Heart left ventricle (tissue), 16 donors: ENCODE measurements around the gene VPS26C. TPM values are rescaled to one million over a fixed set of nuclear protein-coding genes. Genes with fewer than 3 reads are reported as not detected.
A peak's percentile ranks its signal among the peaks of the same experiment; 100 is the strongest.

Source experiments
- ATAC-seq, 4 donors: fragments of 200-7000 bp; cut with Tn5 transposase; one replicate each; pipeline ENCODE4 v1.9.1; 2020 to 2022; ENCODE audit warnings: moderate library complexity in 4 of 4, mild to moderate bottlenecking in 3 of 4, moderate number of reproducible peaks in 1 of 4
- DNase-seq, 5 donors: peaks; one replicate each; pipeline ENCODE4 v3.0.0-alpha.2; 2020
- H3K27ac ChIP-seq, 12 donors: fragments of 200-600 bp; sonication (generic) in 4 of 12; one replicate each; pipeline versions ENCODE4 v1.5.0 to v1.8.0; 2016 to 2022; ENCODE audit warnings: mild to moderate bottlenecking in 2 of 12
- H3K27me3 ChIP-seq, 9 donors: fragments of 200-600 bp; sonication (generic) in 2 of 9; one replicate each; pipeline versions ENCODE4 v1.5.1 to v1.8.0; 2016 to 2022; ENCODE audit warnings: mild to moderate bottlenecking in 3 of 9
- H3K36me3 ChIP-seq, 9 donors: fragments of 200-600 bp; sonication (generic) in 2 of 9; one replicate each; pipeline versions ENCODE4 v1.5.0 to v1.8.0; 2018 to 2022; ENCODE audit warnings: mild to moderate bottlenecking in 2 of 9
- H3K4me1 ChIP-seq, 12 donors: fragments of 200-600 bp; sonication (generic) in 4 of 12; one replicate each; pipeline versions ENCODE4 v1.5.0 to v1.8.0; 2016 to 2022; ENCODE audit warnings: mild to moderate bottlenecking in 3 of 12
- H3K4me3 ChIP-seq, 12 donors: fragments of 200-600 bp; sonication (generic) in 4 of 12; one replicate each; pipeline versions ENCODE4 v1.5.0 to v1.8.0; 2017 to 2022; ENCODE audit warnings: mild to moderate bottlenecking in 9 of 12, moderate library complexity in 4 of 12
- H3K9me3 ChIP-seq, 12 donors: fragments of 200-600 bp; sonication (generic) in 4 of 12; one replicate each; pipeline versions ENCODE4 v1.5.0 to v1.8.0; 2016 to 2022; ENCODE audit warnings: mild to moderate bottlenecking in 1 of 12
- POLR2A ChIP-seq, 2 donors: fragments of 450-650 bp; IDR thresholded peaks; one replicate each; pipeline ENCODE4 v1.6.1; 2017; ENCODE audit warnings: antibody characterized with exemption in 2 of 2, mild to moderate bottlenecking in 2 of 2, moderate library complexity in 2 of 2
- WGBS, 4 donors: extraction: QIAGEN DNeasy Blood & Tissue Kit in 2 of 4; methylation state at CpG; one replicate each; pipeline versions ENCODE4 v1.1.5 to v1.1.7; 2013 to 2018; 5-methylcytosine and 5-hydroxymethylcytosine counted together
- intact Hi-C, 10 donors: fragments of 100-400 bp; cut with DNase I; formaldehyde crosslinking; loops; one replicate each; pipeline versions ENCODE4 v1.11.1 to v1.14.2; 2022
- polyA plus RNA-seq, 2 donors: library from polyadenylated mRNA; stranded (reverse); fragments of 200-250 nt; gene quantifications; one replicate each; pipeline ENCODE4 v1.2.3, GENCODE V29; 2013
- total RNA-seq, 9 donors: library from RNA; depleted of rRNA in 2 of 9; stranded (reverse); fragments of >200 nt in 2 of 9; fragmentation: NEBNext Ultra II Directional in 3 of 9; extraction: Animal tissue kit (Norgen Biotek cat#: 25700) in 3 of 9; gene quantifications; one replicate each; pipeline versions ENCODE4 v1.1.0 to v1.2.4, GENCODE V29; 2016 to 2023
- TF ChIP-seq, protein P1 (sequence below), 12 donors: fragments of 200-600 bp; sonication (generic) in 4 of 12; IDR thresholded peaks; one replicate each; pipeline versions ENCODE4 v1.5.0 to v1.8.0; 2018 to 2022; ENCODE audit warnings: antibody characterized with exemption in 12 of 12, mild to moderate bottlenecking in 5 of 12
- donor health status: ischemic (EF 13 %, LVEDD 7.1; RV severe dilation, severe dysfunction).
- donor health status: healthy with polysubstance abuse.
- donor health status: DM: no; HTN: yes; CAD: no.
- donor health status: DM: no; HTN: no; CAD: no.
- donor health status: ischemic (EF 25% LVEDD 6.9; RV normal size, moderate dysfunction).
- donor health status: ischemic (EF 25% LVEDD 5.7; RV mildly dilated, moderate dysfunction).
- donor health status: healthy.
- donor health status: DM: yes; HTN: yes; CAD: no.
- donor health status: ischemic (EF 35%, LVEDD 5.7; RV mildly dilated, moderate dysfunction).
- donor health status: nonischemic (EF 11% LVEDD 7.7; RV severe dilation, severe dysfunction).
- donor health status: DM: yes; HTN: yes; CAD: no.
- donor health status: PGD.
- donor health status: ischemic (EF 29% LVEDD 5.4; RV normal size, mild dysfunction).
- donor health status: nonischemic (EF 23%, LVEDD 6.1; RV moderate dilation, normal function).

VPS26C gene
- total and polyA plus RNA-seq, 11 donors: 18.1 to 88.6 (median 53.5) TPM

GRCh38 chr21:37233551-37234146 lies 33.5 kb downstream of the VPS26C start:
- H3K27ac ChIP-seq: no peak overlapping the region
- ATAC-seq: no peak

DNA sequence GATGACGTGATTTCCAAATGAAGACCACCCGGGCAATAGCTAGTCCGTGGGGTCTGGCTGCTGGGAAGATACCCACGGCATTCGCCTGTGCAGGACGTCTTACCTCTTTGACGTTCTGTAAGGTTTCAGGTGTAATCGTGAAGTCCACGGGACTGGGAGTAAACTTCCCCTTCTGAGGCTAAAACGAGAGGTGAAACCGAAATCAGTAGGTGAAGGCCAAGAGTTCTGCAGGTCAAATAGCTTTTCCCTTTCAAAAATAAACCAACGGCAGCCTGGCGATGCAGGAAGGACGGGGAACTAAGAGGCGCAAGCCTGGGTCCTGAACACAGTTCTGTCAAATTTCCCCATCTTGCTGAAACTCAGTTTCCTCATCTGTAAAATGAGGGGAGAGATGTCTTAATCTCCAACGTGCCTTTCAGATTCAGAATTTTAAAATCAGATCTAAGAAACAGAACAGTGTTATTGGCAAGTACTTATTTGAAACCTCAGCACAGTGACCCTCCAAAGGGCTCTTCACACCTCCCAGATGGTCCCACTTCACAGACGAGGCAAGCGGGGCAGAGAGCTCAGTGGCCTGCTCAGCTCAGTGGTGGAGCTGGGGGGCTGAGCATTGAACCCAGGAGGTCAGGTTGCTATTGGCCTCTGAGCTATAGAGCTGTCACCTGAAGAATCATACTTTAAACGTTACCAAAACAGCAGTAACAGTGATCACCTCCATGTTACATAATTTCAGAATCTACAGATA lies 34.7 kb downstream of the VPS26C start:
- Histone ChIP-seq H3K9me3 (no peaks in the 10 kb centered on the region), H3K27ac (no peak overlapping the region), H3K36me3 (peaks cover under 1 to 99% (median 92%) of the 10 kb centered on the region in 9 donors), H3K4me3 (no peak overlapping the region), H3K27me3 (no peaks in the 10 kb centered on the region), H3K4me1 (peaks cover 0 to 2% (median 0%) of the 10 kb centered on the region in 12 donors)
- no peak for DNase-seq
- 90 to 94% (median 92%) methylated on average over 19 of the region's 19 CpGs for WGBS, 4 donors
- intact Hi-C loops: no loop called here
- TF ChIP-seq POLR2A (IDR thresholded peaks at IDR 0.05): no peak
- TF ChIP-seq, protein P1, sequence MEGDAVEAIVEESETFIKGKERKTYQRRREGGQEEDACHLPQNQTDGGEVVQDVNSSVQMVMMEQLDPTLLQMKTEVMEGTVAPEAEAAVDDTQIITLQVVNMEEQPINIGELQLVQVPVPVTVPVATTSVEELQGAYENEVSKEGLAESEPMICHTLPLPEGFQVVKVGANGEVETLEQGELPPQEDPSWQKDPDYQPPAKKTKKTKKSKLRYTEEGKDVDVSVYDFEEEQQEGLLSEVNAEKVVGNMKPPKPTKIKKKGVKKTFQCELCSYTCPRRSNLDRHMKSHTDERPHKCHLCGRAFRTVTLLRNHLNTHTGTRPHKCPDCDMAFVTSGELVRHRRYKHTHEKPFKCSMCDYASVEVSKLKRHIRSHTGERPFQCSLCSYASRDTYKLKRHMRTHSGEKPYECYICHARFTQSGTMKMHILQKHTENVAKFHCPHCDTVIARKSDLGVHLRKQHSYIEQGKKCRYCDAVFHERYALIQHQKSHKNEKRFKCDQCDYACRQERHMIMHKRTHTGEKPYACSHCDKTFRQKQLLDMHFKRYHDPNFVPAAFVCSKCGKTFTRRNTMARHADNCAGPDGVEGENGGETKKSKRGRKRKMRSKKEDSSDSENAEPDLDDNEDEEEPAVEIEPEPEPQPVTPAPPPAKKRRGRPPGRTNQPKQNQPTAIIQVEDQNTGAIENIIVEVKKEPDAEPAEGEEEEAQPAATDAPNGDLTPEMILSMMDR (IDR thresholded peaks at IDR 0.05): no peak
- ATAC-seq: no peak

More at GRCh38 chr21:37233551-37234146, 33.5 kb downstream of the VPS26C start:
- H3K9me3 ChIP-seq: no peaks in the 10 kb centered on the region
- DNase-seq: no peak
- 93 to 98% (median 97%) methylated on average over 8 to 9 of the region's 9 CpGs for WGBS, 4 donors
- intact Hi-C loops: no loop called here
- no peak for TF ChIP-seq POLR2A (IDR thresholded peaks at IDR 0.05)
- TF ChIP-seq, protein P1 (IDR thresholded peaks at IDR 0.05): no peak
- H3K36me3 ChIP-seq: peaks cover 0 to 99% (median 91%) of the 10 kb centered on the region in 9 donors
- H3K4me3 ChIP-seq: no peak overlapping the region
- peaks cover 0 to 9% (median 0%) of the 10 kb centered on the region in 12 donors for H3K4me1 ChIP-seq
- H3K27me3 ChIP-seq: no peaks in the 10 kb centered on the region

- H3K36me3 ChIP-seq: peaks cover 2 to 99% (median 92%) of the 10 kb centered on the region in 9 donors
- H3K4me3 ChIP-seq: no peak overlapping the region
- TF ChIP-seq, protein P1 (IDR thresholded peaks at IDR 0.05): no peak
- no peak for TF ChIP-seq POLR2A (IDR thresholded peaks at IDR 0.05)
- peak in 1 of 4 donors; percentile 37 for ATAC-seq
- WGBS, 4 donors: 94 to 98% (median 96%) methylated on average over 16 of the region's 16 CpGs
- no peak overlapping the region for H3K27ac ChIP-seq
- no peaks in the 10 kb centered on the region for H3K9me3 ChIP-seq
- no peak for DNase-seq
- H3K27me3 ChIP-seq: no peaks in the 10 kb centered on the region
- intact Hi-C loops: no loop called here
- no peaks in the 10 kb centered on the region for H3K4me1 ChIP-seq
These were observed 35.5 kb downstream of the VPS26C start for GRCh38 chr21:37231671-37232070.

DNA sequence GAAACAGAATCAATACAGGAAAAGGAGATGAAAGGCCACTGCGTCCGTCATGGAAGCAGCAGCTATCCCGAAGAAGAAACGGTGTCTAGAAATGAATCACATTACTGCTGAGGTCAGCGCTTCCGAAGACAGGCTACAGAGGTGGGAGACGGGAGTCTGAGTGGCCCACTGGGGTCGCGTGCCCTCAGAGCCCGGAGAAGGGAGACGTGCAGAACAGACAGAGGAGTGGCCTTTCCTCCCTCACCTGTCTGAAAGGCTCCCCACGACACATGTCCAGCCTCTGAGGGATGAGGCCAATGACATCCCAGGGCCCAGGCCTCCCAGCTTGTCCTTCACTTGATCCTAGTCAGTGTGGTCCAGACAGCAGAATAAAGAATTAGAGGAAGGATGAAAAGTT lies 35.9 kb downstream of the VPS26C start:
- H3K36me3 ChIP-seq: peaks cover 2 to 99% (median 92%) of the 10 kb centered on the region in 9 donors
- H3K9me3 ChIP-seq: no peaks in the 10 kb centered on the region
- WGBS, 4 donors: 89 to 93% (median 91%) methylated on average over 12 of the region's 12 CpGs
- H3K4me3 ChIP-seq: no peak overlapping the region
- no peak overlapping the region for H3K27ac ChIP-seq
- no peak for TF ChIP-seq POLR2A (IDR thresholded peaks at IDR 0.05)
- TF ChIP-seq, protein P1 (IDR thresholded peaks at IDR 0.05): no peak
- H3K4me1 ChIP-seq: no peaks in the 10 kb centered on the region
- no peaks in the 10 kb centered on the region for H3K27me3 ChIP-seq
- intact Hi-C loops: no loop called here
- ATAC-seq (peak in 2 of 4 donors; percentile 9 to 29), DNase-seq (no peak)
